Stimulated activated CD8-positive, alpha-beta memory T cell treated with anti-CD3 and anti-CD28 coated beads, Interleukin-12 subunit alpha, Interleukin-12 subunit beta, amount 100 ng/mL, for 24 hours (primary cell): ENCODE data around the gene CHMP4B.

Experiments used
- DNase-seq: peaks from one replicate; pipeline ENCODE4 v3.0.0-alpha.2; 2020; ENCODE audit errors: extremely low read depth

The CHMP4B gene

DNA sequence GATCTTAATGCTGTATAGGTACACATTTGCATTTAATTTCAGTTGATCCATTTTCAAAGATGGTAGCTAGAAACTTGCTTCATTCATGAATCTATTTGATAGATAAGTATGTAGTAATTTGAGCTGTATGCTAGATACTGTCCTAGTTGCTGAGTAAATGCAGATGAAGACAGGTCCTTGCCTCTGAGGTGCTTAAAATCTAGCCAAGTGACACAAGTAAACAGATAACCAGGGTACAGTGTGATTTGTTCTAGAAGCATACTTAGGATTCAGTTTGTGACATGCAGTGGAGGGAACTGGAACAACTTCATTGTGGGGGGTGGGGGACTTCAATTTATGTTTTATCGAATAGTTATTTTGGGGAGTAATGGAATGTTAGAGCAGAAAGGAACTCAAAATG lies 9.2 kb downstream of the CHMP4B start:
- no peak for DNase-seq

DNA sequence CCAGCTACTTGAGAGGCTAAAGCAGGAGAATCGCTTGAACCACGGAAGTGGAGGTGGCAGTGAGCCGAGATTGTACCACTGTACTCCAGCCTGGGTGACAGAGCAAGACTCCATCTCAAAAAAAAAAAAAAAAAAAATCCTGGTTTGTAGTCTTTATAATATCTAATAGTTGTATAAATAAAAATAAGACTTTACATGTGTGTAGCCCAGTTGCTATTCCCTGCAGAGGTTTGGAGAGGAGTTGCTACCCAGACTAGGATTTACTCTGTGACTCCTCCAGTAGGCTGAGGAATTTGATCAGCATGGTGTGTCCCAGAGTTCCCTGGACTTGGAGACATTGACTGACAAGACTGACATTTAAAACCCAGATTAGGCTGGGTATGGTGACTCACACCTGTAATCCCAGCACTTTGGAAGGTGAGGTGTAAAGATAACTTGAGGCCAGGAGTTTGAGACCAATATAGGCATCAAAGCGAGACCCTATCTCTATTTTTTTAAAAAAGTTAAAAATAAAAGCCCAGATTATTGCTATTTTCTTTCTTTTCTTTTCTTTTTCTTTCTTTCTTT lies 10.2 kb downstream of the CHMP4B start:
- no peak for DNase-seq

DNA sequence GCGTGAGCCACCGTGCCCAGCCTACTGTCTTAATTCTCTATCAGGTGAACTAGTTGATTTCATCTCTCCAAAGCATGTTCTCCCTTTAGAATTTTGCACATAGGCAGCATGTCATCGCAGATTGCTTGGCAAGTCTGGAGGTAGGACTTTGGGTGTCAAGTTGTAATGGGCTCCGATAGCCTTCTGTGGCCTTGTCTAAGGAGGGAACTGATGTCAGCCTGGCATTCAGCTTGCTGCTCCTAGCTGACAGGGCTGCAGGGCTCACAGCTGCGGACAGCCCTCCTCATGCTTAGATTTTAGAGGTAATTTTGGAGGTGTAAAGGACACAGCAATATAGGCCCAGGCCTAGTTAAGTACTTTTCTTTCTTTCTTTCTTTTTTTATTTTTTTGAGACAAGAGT lies 11.3 kb downstream of the CHMP4B start:
- DNase-seq = no peak

DNA sequence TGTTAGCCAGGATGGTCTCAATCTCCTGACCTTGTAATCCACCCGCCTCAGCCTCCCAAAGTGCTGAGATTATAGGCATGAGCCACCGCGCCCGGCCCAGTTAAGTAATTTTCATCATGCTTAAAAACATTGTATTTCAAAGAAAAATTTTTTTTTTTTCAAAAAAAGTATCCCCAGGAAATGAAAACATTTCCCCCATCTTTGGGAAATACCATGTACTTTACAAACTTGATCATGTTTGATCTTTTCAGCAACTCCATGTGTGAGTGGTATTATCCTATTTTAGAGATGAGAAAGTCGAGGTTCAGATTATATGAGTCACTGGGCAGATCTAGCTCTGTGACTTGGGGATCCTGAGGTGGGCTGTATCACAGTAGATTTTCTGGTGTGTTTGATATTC lies 11.8 kb downstream of the CHMP4B start:
- DNase-seq = no peak

DNA sequence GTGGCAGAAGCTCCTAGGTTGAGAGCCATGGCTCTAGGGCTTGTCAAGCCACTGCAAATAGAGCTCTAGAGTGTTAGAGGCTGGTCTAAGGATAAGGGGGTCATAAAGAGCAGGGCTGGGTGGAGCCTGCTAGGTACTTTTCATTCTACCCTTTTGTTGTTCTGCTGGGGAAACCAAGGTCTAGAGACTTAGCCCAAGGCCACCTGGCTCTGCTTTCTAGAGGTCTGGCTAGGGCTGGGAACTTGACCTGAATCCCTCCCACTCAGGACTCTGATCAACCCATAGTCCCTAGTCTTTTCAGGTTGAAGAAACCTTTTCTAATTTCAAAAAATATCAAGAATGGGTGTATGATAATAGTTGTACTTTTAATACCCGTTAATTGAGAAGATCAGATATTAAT lies 13.7 kb downstream of the CHMP4B start:
- DNase-seq = no peak

DNA sequence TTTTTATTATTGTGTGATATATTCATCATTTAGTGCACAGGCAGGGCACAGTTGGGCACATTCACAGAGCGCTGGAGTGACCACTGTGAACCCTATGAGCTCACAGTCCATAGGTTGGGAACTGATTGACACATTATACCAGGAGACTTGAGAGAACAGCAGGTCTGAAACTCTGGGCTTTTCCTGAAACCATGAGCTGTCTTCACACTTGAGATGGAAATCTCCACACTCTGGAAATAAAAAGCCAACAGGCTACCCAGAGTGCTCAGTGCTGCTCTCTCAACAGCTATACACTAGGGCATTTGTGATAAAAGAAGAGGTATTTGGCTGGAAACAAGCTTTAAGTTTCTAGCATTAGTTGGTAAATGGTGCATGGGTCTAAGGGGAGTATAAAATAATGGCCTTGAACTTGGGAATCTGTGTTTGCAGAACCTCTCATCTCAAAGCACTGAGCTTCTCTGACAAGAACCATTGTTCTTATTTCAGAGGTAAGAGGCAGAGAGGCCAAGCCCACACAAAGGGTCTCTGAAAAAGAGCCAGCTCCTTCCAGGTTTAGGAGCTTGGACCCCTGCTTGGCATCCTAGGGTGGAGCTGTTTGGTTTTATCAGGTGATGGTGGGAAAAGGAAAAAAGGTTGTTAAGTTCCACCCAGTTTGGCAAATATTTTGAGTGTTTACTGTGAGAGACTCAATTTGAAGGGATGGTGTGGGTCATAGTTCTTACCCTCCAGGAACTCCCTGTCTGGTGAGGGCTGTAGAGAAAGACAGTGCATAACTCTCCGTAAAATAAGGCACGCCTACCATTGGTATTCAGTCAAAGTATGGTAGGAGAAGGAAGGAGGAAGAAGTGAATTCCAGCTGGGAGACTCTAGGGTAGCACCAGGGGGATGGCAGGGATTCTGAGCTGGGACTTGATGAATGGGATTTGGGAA lies 14.5 kb downstream of the CHMP4B start:
- no peak for DNase-seq

DNA sequence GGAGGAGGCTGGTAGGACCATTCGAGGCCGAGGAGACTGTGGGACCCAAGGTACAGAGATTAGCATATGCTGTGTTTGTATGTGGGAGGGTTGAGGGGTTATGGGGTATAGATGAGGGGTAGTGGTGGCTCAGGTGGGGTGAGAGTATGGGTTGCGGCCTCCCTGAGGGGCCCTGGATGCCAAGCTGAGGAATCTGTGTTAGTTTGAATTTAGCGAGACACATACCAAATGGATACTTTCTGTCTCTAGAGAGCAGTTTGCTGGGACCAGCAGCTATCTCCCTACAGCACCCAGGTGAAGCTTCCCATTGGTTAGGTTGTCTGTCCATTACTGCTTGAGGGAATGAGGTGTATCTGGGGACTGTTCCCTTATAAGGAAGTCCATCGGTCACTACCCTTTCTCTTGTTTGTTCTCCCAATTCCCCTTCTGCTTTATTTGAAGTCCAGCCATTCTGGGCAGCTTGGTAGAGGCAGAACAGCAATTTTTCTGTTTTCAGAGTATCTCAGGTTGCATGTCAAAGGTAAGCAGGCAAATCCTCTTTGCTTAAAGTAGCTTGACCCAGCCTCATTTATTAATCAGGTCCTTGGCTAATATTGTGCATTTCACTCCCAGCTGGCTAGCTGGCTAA lies 15.2 kb downstream of the CHMP4B start:
- no peak for DNase-seq

DNA sequence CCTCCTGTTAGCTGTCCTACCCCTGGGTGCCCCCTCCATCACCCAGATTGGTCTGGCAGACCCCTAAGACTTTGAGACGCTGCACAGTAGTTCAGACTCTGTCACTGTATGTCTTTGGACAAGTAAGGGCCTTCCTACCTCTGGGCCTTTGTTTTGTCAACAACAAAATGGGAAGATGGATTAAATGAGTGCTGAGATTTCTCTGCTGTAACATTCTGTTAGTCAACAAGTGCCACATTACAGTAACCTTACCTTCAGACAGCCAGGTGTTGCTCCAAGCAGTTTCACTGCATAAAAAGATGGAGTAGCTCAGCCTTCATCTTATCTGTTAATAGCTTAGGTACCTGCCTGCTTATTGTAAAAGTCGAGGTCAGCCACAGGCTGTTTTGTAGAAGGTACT lies 16.0 kb downstream of the CHMP4B start:
- no peak for DNase-seq

DNA sequence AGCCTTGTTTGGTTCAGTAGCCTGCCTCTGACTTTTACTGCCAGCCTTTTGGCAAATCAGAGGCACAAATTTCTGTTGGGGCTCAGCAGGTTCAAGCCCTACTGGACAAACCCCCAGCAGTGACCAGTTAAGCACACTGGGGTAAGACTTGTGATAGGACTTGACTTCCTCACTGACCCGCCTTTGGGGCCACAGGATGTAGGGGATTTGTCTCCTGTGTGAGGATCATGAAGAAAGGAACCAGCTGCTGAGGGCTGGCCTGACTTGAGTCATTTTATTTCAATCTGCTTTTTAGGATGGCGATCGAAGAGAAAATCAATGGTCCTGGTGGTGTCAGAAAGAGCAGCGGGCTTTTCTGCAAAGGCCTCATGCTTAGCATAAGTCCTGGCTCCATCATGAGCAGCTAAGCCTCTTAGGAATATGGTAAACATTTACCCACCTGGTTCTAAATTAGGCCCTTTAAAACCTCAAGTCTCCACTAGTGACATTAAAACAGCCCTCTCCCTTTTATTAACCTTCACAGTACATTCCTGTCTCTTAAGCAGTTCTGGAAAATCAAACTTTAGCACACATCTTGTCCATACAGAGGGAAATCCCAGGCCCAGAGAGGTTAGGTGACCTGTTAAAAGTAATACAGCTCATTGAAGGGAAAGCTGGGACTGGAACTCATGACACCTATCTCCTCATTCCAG lies 16.6 kb downstream of the CHMP4B start:
- no peak for DNase-seq

DNA sequence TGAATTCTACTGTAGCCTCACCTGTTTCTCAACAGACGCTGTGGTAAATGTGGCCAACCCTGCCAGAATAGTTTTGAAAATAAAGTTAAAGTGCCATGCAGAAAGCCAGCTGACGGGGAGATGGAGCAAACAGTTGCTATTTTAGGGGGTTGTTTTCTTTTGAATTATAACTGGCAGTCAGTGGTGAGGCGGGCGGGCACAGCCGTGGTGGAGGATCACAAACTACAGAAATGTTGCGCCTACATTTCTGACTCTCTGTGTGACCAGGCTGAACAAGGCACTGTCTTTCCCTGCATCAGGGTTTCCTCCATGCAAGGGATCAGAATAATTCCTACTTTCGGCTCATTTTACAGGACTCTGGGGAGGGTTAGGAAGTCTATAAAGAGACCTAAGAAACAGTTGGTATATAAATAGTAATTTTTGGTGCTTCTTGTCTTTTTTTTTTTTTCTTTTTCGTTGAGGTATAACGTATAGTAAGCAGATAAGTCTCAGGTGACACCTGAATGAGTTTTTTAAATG lies 17.2 kb downstream of the CHMP4B start:
- no peak for DNase-seq

DNA sequence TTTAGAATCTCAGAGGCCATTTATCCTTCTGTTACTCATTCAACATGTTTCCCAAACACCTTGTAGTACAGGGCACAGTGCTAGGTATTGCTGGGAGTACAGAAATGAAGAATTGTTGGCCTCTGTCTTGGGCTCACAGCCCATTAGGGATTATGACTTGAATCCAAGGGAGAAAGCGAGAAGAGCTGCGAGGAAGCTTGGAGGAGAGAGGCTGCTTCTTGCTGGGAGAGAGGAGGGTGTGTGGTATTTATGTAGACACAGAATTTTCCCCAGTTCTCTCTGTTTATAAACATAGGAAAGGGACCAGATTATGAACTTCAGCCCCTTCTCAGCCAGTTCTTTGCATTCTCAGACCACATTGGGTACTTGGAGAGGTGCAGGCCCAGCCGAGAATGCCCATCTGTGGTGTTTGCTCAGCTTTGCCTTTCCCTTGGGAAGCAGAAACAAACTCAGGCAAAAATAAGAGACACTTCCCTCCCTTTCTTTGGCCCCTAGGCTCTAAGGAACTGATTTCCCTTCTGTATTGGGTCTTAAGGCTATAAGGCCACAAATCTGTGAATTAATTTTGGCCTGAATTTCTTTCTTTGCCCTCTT lies 17.9 kb downstream of the CHMP4B start:
- no peak for DNase-seq

DNA sequence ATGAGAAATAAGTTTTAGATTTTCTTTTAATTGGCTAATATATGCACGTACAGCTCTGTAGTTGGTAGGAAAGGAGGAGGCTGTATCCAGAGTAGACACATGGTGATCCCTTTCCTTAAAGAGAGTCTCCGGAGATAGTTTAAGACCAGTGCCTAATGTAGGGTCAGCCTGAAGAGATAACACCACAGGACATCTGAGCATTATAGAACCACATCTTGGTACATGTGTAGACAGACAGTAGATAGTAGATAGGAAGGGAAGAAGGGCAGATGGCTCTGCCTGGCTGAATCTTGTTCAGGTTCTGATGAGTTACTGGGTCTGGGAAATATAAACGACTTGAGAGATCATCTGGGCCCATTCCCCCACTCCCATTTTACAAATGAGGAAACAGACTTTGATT lies 18.5 kb downstream of the CHMP4B start:
- no peak for DNase-seq

DNA sequence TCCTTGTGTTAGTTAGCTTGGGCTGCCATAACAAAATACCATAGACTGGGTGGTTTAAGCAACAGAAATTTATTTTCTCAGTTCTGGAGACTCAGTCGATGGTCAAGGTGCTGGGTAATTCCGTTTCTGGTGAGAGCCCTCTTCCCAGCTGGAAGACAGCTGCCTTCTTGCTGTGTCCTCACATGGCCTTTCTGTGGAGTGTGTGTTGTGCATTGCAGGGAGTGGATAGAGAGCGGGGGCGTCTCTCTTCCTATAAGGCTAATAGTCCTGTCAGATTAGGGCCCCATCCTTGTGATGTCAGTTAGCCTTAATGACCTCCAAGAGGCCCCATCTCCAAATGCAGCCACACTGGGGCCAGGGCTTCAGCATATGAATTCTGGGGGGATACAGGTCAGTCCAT lies 19.2 kb downstream of the CHMP4B start:
- DNase-seq = no peak

DNA sequence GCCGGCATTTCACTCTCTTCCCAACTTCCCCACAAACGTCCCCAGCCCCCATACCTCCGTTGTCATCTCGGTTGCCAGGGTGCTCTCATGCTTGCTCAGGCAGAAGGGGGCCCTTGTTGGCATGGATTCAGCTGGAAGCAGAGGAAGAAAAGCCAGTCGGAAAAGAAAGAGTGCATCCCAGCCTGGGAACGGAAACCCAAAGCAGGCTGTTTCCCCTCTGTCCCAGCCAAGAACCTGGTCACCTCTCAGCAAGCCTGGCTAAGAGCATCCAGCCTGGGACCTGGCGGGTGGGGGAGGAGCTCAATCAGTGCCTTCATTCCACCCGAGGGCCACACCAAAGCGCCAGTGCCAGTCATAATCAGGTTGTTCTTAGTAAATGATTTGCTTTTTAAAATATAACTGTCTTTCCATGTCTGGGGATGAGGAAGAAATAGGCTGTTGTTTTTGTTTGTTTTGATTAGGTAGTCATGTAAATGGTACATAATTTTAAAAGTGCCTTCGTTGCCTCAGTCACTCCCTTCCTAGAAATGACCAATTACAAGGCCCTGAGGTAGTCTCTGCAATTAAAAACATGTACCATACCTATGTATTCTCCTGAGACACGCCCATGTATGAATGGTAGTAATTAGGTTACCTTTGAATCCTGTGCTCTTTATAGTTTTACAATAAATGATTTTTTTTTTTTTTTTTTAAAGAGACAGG lies 21.1 kb downstream of the CHMP4B start:
- DNase-seq = no peak

DNA sequence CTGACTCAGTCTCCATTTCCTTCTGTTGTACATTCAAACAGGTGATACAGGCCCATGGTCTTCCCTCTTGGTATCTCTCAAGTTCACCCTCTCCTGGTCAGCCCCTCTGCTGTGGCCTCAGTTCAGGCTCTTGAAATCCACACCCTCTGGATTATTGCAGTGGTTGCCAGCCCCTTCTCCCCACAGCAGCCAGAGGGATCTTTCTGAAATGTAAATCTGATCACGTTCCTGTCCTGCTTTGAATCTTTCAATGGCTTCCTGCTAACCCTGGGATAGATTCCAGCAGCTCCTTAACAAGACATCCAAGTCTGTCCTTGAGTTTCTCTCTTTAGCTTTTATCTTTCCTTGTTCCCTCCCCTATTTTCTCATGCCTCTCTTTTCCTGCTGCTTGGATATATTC lies 22.2 kb downstream of the CHMP4B start:
- no peak for DNase-seq

DNA sequence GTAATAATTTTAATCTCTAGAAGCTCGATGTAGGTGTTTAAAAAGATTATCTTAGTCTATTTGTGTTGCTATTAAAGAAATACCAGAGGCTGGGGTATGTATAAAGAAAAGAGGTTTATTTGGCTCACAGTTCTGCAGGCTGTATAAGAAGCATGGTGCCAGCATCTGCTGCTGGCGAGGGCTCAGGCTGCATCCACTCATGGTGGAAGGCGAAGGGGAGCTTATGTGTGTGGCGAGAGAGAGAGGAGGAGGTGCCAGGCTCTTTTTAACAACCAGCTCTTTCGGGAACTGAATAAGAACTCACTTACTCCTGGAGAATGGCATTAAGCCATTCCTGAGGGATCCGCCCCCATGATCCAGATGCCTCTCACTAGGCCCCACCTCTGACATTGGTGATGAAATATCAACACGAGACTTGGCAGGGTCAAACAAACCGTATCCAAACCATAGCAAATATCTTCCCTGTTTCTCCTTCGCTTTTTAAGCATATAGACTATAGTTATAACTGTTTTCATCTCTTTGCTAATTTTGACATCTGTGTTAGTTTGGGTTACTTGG lies 24.5 kb downstream of the CHMP4B start:
- DNase-seq = no peak

DNA sequence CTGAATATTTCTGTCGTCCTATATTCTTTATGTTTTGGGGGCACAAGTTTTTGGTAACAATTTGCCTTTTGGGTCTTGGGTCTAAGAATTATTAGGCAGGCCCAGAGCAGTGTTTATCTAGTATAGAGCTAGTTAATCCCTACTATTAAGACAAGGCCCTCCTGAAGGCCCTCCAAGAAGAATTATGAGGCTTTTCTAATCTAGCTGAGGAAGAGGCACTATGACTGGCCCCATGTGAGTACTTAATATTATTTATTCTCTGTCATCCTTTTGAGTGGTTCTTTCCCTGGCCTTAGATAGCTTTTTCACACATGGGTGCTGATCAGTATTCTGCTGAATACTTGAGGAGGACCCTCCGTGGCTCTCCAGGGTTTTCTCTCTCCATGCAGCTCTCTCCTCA lies 25.1 kb downstream of the CHMP4B start:
- no peak for DNase-seq

DNA sequence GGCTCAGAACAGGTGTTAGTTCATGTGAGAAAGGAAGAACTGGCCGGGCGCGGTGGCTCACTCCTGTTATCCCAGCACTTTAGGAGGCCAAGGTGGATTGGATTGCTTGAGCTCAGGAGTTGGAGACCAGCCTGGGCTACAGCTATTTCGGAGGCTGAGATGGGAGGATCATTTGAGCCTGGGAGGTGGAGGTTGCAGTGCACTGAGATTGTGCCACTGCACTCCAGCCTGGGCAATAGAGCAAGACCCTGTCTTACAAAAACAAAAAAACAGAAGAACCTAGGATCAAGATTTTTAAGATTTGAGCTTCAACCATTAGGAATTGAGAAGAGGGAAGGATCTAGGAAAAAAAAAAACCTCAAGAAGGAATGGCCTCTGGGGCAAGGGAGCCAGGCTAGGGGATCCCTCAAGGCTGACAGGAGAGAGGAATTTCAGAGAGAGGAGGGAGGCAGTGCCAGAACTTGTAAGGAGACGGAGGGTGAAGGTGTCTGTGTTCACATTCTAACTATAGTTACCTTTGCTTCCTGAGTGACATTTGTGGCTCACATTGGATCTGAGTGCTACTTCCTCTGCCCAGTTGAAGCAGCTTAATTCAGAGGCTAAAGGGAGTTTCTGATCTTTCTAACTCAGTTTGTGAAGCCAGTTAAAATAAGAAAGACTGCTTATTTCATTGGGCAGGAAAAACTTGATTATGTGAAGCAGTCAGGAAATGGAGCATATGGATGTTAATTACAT lies 26.1 kb downstream of the CHMP4B start:
- no peak for DNase-seq

DNA sequence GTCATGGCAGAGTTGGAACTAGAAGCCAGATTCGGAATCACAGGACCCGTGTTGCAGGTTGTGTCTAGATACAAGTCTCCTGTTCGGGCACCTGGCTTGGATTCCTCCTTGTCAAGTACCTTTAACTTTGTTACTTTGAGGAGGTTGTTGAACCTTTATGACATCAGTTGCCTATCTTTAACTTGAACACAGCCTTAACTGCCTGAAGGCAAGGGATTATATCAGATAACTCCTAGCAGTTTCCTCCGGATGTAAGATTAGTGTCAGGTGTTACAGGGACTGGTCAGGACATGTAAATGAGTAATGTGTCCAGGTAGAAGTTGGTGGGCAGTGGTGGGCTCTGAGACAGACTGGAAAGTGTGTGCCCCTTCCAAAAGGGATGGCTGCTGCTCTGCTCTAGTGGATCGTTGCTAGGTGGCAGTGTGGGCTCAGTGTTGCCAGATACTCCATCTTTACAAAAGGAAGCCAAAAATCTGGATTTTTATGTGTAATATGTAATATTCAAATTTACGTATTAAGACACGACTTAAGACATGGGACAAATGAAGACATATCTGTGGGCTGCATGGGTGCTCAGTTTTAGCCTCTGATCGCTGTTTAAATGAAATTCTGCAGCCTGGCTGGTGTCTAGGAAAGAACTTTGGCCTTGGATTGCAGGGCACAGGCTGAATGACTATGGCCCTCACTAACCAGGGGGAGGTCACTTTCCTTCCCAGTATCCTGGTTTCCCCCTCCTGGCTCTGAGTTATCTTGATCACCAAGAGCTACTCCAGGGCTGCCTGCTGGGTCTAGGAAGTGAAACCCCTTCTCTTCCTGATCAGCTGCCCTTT lies 27.1 kb downstream of the CHMP4B start:
- DNase-seq = no peak
